EL (cell line): Measurements from ENCODE around the gene FBXW10B.
A peak's percentile ranks its signal among the peaks of the same experiment; 100 is the strongest.
"Not testable (repeated sequence)": the region's sequence is repeated elsewhere in the genome, so short reads cannot be mapped to it uniquely, and the experiment has no call there.

ENCODE experiments used
- DNase-seq: peaks from one replicate; pipeline ENCODE4 v3.0.0-alpha.2; 2016

The FBXW10B gene

GRCh38 chr17:15619331-15620058, at the start of gene FBXW10B:
Gene FBXW10B (minus strand): TSS chr17:15619704. CDS start chr17:15619512, 192 bp downstream.
- not testable (repeated sequence) for DNase-seq

GRCh38 chr17:15663691-15664090, 44.2 kb upstream of the FBXW10B start:
- DNase-seq = no peak

- no peak for DNase-seq
Observed at GRCh38 chr17:15663176-15663575, 43.7 kb upstream of the FBXW10B start.

GRCh38 chr17:15662681-15663080, 43.2 kb upstream of the FBXW10B start:
- DNase-seq = no peak

GRCh38 chr17:15660077-15660476, 40.6 kb upstream of the FBXW10B start:
- no peak for DNase-seq

GRCh38 chr17:15659663-15660062, 40.2 kb upstream of the FBXW10B start:
- peak; percentile 18 for DNase-seq

- DNase-seq = no peak
Observed at GRCh38 chr17:15659236-15659635, 39.7 kb upstream of the FBXW10B start.

GRCh38 chr17:15658296-15658695, 38.8 kb upstream of the FBXW10B start:
- DNase-seq = no peak

- DNase-seq = no peak
Observed at GRCh38 chr17:15657868-15658267, 38.4 kb upstream of the FBXW10B start.

- peak; percentile 43 for DNase-seq
Observed at GRCh38 chr17:15654886-15655561, 35.5 kb upstream of the FBXW10B start.

- not testable (repeated sequence) for DNase-seq
Observed at GRCh38 chr17:15654401-15654800, 34.9 kb upstream of the FBXW10B start.

- DNase-seq = no peak
Observed at GRCh38 chr17:15652960-15653359, 33.5 kb upstream of the FBXW10B start.

GRCh38 chr17:15651583-15652110, 32.1 kb upstream of the FBXW10B start:
- DNase-seq = peak; percentile 100

- peak; percentile 13 for DNase-seq
Observed at GRCh38 chr17:15650741-15651582, 31.5 kb upstream of the FBXW10B start.

GRCh38 chr17:15649861-15650421, 30.4 kb upstream of the FBXW10B start:
- peak; percentile 52 for DNase-seq

- peak; percentile 9 for DNase-seq
Observed at GRCh38 chr17:15648386-15648785, 28.9 kb upstream of the FBXW10B start.

GRCh38 chr17:15645942-15646312, 26.4 kb upstream of the FBXW10B start:
- DNase-seq = peak; percentile 40

- peak; percentile 72 for DNase-seq
Observed at GRCh38 chr17:15645099-15645941, 25.8 kb upstream of the FBXW10B start.

GRCh38 chr17:15642505-15643251, 23.2 kb upstream of the FBXW10B start:
- DNase-seq = not testable (repeated sequence)

GRCh38 chr17:15642014-15642413, 22.5 kb upstream of the FBXW10B start:
- DNase-seq = not testable (repeated sequence)

- not testable (repeated sequence) for DNase-seq
Observed at GRCh38 chr17:15630930-15631453, 11.5 kb upstream of the FBXW10B start.
